GM18868 (cell line): ENCODE results near the gene DNER.
"Not testable (repeated sequence)": the region's sequence is repeated elsewhere in the genome, so short reads cannot be mapped to it uniquely, and the experiment has no call there.

Source experiments
- ATAC-seq: cut with Tn5 transposase; IDR thresholded peaks from one replicate; pipeline ENCODE4 v1.9.1; 2021; ENCODE audit warnings: mild to moderate bottlenecking, moderate library complexity; ENCODE audit not compliant: unreplicated experiment

DNER gene

DNA sequence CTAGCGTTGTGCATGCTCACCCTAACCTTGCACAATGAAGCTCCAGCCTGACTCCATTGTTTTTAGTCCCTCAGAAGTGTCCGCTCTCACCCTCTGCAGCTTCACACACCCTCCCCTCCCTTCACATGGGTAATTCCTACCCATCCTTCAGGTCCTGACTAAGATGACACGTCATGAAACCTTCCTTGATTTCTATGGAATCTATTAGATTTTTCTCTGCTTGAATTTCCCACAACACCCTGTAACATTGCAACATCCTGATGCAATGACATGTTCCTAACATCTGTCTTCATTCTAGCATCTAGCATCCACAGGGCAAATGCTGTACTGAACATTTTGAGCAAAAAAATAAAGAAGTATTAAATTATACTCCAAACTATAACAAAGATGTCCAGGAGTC is 366.2 kb downstream of the DNER start:
- ATAC-seq: no peak

DNA sequence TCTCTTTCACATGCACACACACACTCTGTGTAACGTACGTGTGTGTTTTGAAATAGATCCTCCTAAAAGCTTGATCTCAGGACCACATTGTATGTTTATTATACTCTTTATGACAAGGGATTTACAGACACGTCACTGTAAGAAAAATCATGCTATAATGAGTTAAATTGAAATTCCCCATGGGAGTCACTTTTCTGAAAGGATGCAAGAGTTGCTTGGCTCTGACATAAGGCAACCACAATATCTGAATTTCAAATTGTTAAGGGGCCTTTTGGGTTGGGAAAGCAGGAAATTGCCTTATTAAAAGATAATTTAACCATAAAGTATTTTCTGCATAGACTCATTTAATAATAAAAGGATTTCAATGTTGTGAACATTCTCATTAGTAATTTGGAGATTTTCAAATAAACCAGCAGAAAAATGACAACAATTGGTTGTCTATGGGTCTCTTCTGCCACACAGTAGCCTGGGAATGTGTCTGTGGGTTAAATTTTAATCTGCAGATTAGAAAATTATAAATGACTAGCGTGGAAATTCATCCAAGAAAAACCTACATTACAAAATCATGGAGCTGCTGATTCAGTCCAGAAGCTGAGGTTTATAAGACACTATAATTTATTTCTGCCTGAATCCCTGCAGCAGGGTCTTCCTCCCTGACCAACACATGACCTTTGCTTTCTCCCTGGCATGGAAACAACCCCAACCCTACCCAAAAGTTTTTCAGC is 367.4 kb downstream of the DNER start:
- no peak for ATAC-seq

DNA sequence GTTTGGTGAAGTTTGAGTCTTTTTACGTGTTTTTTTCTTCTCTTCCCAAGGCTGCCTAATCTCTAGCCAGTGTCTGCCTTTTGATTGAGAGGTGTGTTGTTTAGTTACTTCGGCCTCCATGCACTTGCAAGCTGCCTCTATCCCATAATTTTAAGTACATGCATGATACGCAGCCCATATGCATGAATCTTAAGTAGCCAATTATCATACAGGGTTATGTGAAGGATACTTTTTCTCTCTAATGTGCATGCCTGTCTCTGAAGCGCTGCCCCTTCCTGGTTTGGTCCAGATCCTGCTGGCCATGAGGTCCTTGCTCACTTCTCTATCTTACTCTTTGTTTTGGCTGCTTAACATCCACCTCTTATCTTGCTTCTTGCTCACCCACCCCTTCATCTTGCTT is 369.4 kb downstream of the DNER start:
- ATAC-seq: no peak

- ATAC-seq: no peak
These were observed 370.2 kb downstream of the DNER start for GRCh38 chr2:229344151-229344551.

DNA sequence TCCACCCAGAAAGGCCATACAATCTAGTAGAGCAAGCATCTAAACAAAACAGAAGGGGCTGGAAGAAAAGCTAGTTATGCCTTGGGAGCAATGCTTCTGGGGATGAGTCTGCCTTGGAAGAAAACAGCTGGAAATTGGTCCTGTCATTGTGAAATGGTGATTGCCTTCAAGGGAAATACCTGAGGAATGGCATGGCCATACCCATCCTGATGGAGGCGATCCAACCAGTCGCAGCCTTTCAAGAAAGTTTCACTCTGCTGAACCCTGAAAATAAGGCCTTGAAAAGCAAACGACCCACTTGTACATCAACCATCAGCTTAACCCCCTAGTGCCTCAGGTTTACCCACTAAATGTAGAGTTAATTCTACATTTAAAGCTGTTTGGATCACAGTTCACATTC is 370.7 kb downstream of the DNER start:
- ATAC-seq: no peak

- no peak for ATAC-seq
These were observed 372.0 kb downstream of the DNER start for GRCh38 chr2:229342376-229342775.

DNA sequence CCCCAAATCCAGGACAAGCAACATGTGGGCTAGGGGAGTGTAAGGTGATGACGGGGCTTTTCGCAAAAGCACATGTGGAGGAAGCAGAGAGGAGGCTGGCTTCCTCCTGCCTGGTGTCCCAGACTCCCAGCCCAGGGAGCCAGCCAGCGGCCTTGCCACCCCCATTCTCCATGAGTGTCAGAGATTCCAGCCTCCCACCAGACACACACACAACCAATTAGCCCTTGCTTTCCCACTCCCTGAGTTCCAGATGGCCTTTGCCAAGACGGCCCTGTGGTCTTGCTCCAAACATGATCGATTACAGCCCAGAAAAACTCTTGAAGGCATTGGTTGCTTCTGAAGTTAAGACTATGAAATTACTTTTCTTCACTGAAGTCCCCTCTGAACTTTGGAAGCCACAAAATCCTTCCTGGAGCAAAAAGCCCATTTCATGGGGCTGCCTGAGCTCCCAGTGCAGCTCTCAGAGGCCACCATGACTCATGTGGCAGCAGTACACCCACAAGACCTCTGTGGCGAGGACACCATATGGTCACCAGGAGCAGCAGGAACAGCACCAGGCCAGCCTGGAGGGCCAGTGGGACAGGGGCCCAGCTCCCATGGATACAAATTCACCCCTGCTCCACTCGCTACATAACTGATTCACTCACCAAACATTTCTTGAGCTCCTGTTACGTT is 374.1 kb downstream of the DNER start:
- no peak for ATAC-seq

GRCh38 chr2:229339618-229340017 is 374.7 kb downstream of the DNER start:
- no peak for ATAC-seq

DNA sequence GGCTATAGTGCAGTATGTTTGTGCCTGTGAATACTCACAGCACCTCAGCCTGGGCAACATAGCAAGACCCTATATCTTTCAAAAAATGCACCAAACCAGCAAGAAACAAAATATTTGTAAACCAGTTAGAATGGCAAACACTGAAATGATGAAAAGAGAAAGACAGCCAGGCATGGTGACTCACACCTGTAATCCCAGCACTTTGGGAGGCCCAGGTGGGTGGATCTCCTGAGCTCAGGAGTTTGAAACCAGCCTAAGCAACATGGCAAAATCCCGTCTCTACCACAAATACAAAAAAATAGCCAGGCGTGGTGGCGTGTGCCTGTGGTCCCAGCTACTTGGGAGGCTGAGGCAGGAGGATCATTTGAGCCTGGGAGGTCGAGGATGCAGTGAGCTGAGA is 375.2 kb downstream of the DNER start:
- not testable (repeated sequence) for ATAC-seq

- ATAC-seq: no peak
These were observed 378.4 kb downstream of the DNER start for GRCh38 chr2:229335877-229336346.

GRCh38 chr2:229335330-229335729 is 379.0 kb downstream of the DNER start:
- ATAC-seq: no peak

- ATAC-seq: no peak
These were observed 383.4 kb downstream of the DNER start for GRCh38 chr2:229330952-229331351.

GRCh38 chr2:229319558-229319957 is 394.8 kb downstream of the DNER start:
- no peak for ATAC-seq

DNA sequence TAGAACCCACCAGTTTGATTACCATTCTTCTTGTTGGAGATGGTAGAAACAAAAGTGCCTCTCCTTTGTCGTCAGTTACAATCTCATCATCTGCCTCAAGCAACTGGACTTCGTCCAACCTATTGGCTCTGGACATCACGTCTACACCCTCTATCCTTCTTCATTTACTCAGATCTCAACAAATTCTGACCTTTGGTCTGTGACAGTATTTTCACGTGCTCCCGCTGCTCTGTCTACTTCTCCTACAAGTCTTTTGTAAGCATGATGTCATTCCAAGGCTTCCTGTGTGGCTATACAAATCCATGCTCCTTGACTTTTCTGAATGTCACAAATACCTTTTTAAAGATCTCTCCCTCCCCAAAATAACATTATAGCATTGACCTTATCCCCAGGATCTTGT is 400.2 kb downstream of the DNER start:
- no peak for ATAC-seq

DNA sequence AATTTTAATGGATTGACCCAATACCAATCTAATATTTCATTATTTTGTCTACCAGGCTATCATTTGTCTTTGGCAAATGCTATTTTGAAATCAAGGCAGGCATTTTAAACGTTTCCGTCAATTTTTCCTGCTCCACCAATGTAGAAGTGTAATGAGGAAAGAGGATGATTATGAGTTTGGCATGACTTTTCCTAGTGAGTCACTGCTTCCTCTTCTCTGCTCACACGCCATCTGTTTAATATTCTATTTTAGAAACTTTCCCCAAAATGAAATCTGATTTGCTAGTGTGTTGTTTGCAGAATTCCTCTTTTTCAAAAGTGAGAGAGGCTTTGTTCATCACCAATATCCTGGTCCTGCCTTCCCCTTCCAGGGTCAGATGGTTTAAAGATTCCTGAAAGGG is 400.8 kb downstream of the DNER start:
- no peak for ATAC-seq
